Measurements from ENCODE around the gene SPOUT1. TPM values are rescaled to one million over a fixed set of nuclear protein-coding genes. Genes with fewer than 3 reads are reported as not detected.

SPOUT1 gene
- polyA plus RNA-seq, 1 donor from 2014 or later: 34.7 TPM

Other genes starting within 250 kb of the SPOUT1 start
- gene DYNC2I2, start 172.9 kb downstream of the SPOUT1 start, polyA plus RNA-seq: 82.5 and 86.6 TPM in 2 replicates
- 549 and 855 TPM in 2 replicates for gene SET, start 140.6 kb downstream of the SPOUT1 start, polyA plus RNA-seq
- gene PKN3, start 127.3 kb downstream of the SPOUT1 start, polyA plus RNA-seq: 0.06 and 1.4 TPM in 2 replicates
- 0.09 TPM in 1 of 2 replicates, not detected in the other for gene ZDHHC12, start 105.7 kb downstream of the SPOUT1 start, polyA plus RNA-seq
- 30.6 and 32.2 TPM in 2 replicates for gene ZER1, start 57.9 kb downstream of the SPOUT1 start, polyA plus RNA-seq
- 24.4 and 30.0 TPM in 2 replicates for gene TBC1D13, start 42.5 kb downstream of the SPOUT1 start, polyA plus RNA-seq
- 60.1 and 61.5 TPM in 2 replicates for gene ENDOG, start 11.3 kb downstream of the SPOUT1 start, polyA plus RNA-seq
- 22.6 and 24.4 TPM in 2 replicates for gene KYAT1, start 52.2 kb upstream of the SPOUT1 start, polyA plus RNA-seq
- gene LRRC8A, start 52.3 kb upstream of the SPOUT1 start, polyA plus RNA-seq: 11.6 and 15.6 TPM in 2 replicates
- gene PHYHD1, start 91.2 kb upstream of the SPOUT1 start, polyA plus RNA-seq: not detected in 2 replicates
- gene DOLK, start 117.8 kb upstream of the SPOUT1 start, polyA plus RNA-seq: 11.3 and 14.4 TPM in 2 replicates
- gene NUP188, start 117.9 kb upstream of the SPOUT1 start, polyA plus RNA-seq: 21.2 and 24.0 TPM in 2 replicates
- 128 and 160 TPM in 2 replicates for gene SH3GLB2, start 198.5 kb upstream of the SPOUT1 start, polyA plus RNA-seq
- 42.4 and 73.6 TPM in 2 replicates for gene MIGA2, start 206.8 kb upstream of the SPOUT1 start, polyA plus RNA-seq